Endothelial cell of umbilical vein (primary cell): ENCODE data around the gene BATF. TPM values are rescaled to one million over a fixed set of nuclear protein-coding genes. Genes with fewer than 3 reads are reported as not detected.

ENCODE experiments used
- BruUV-seq: library from RNA; stranded (reverse); fragments of 400-500 nt; replicated peaks from 2 replicates; lab custom pipeline; 2021; lab: Mats Ljungman, UMichigan
- CTCF ChIA-PET: fragments of 300-600, 350-600 bp; sonication (Branson Sonifier 250); formaldehyde crosslinking; loops from one replicate; lab custom pipeline; 2021; ENCODE audit warnings: antibody characterized with exemption, inconsistent platforms; lab: Charles Lee
- POLR2A ChIA-PET: fragments of 300-600, 350-600 bp; sonication (Branson Sonifier 250); formaldehyde crosslinking; loops from one replicate; lab custom pipeline; 2021; ENCODE audit warnings: antibody characterized with exemption, inconsistent platforms; lab: Charles Lee
- DNase-seq: peaks from one replicate; pipeline ENCODE4 v3.0.0-alpha.2; 2011; ENCODE audit warnings: low read depth, low spot score
- FAIRE-seq: peaks from 2 replicates; lab custom pipeline; 2011; peaks lifted over from hg19 to GRCh38; lab: Jason Lieb, UNC
- H2AFZ ChIP-seq: 2 replicates; pipeline ENCODE4 v1.6.0; 2012; ENCODE audit warnings: low read depth, low read length, control low read depth, inconsistent platforms
- H3K27ac ChIP-seq: 2 replicates; pipeline ENCODE4 v1.5.1; 2011; ENCODE audit warnings: low read depth, mild to moderate bottlenecking, control low read depth, low read length, moderate library complexity; ENCODE audit not compliant: insufficient read depth
- H3K27me3 ChIP-seq, 2 experiments: 2 replicates each; pipeline versions ENCODE4 v1.6.0 to v1.6.1; 2011; ENCODE audit warnings: low read length in 2 of 2, mixed read lengths in 1 of 2; ENCODE audit not compliant: control insufficient read depth in 2 of 2, insufficient read depth in 2 of 2
- H3K36me3 ChIP-seq, 2 experiments: 2 replicates in 1 of 2; 3 replicates in 1 of 2; pipeline ENCODE4 v1.5.1; 2011; ENCODE audit warnings: low read length in 2 of 2, mild to moderate bottlenecking in 1 of 2, moderate library complexity in 1 of 2; ENCODE audit not compliant: control insufficient read depth in 2 of 2, insufficient read depth in 2 of 2; ENCODE audit errors: extremely low read depth in 1 of 2
- H3K4me1 ChIP-seq: 3 replicates; pipeline ENCODE4 v1.5.1; 2011; ENCODE audit warnings: mild to moderate bottlenecking, low read length; ENCODE audit not compliant: control insufficient read depth, insufficient read depth; ENCODE audit errors: extremely low read depth
- H3K4me2 ChIP-seq: 2 replicates; pipeline ENCODE4 v1.6.1; 2011; ENCODE audit warnings: low read length, control low read depth, mixed read lengths; ENCODE audit not compliant: insufficient read depth
- H3K4me3 ChIP-seq, 3 experiments: fragments of 200-600 bp in 1 of 3; sonication (generic), shearing (Covaris generic) in 1 of 3; replicated peaks in 1 of 3; 2 replicates each; pipeline ENCODE4 v1.5.1; 2011 to 2016; ENCODE audit warnings: control low read depth in 3 of 3, low read length in 3 of 3, mild to moderate bottlenecking in 2 of 3, inconsistent platforms in 1 of 3, low read depth in 1 of 3, moderate library complexity in 1 of 3; ENCODE audit not compliant: insufficient read depth in 1 of 3
- H3K79me2 ChIP-seq: 2 replicates; pipeline ENCODE4 v1.6.0; 2012; ENCODE audit warnings: low read length, inconsistent platforms; ENCODE audit not compliant: control insufficient read depth, insufficient read depth
- H3K9ac ChIP-seq: replicated peaks from 2 replicates; pipeline ENCODE3; 2011; ENCODE audit warnings: low read length, control low read depth; ENCODE audit not compliant: insufficient read depth; ENCODE audit errors: extremely low read depth
- H3K9me1 ChIP-seq: replicated peaks from 3 replicates; pipeline ENCODE4 v1.6.0; 2011; ENCODE audit warnings: mild to moderate bottlenecking, low read length; ENCODE audit not compliant: control insufficient read depth, insufficient read depth; ENCODE audit errors: extremely low read depth
- H3K9me3 ChIP-seq: replicated peaks from 2 replicates; pipeline ENCODE4 v1.5.1; 2012; ENCODE audit warnings: low read length, inconsistent platforms; ENCODE audit not compliant: control insufficient read depth, insufficient read depth
- H4K20me1 ChIP-seq: replicated peaks from 2 replicates; pipeline ENCODE3; 2011; ENCODE audit warnings: mild to moderate bottlenecking, low read length; ENCODE audit not compliant: control insufficient read depth, insufficient read depth; ENCODE audit errors: extremely low read depth
- GATA2 ChIP-seq: IDR thresholded peaks from 2 replicates; pipeline ENCODE4 v1.7.0; 2011; ENCODE audit warnings: low read depth, mild to moderate bottlenecking, moderate library complexity, mixed read lengths, low read length; ENCODE audit not compliant: insufficient read length, insufficient read depth
- JUN ChIP-seq: IDR thresholded peaks from 2 replicates; pipeline ENCODE4 v1.6.1; 2011; ENCODE audit warnings: borderline replicate concordance, low read depth; ENCODE audit not compliant: insufficient read length, insufficient read depth
- MYC ChIP-seq: IDR thresholded peaks from one replicate; pipeline ENCODE4 v1.6.1; 2011; ENCODE audit warnings: mild to moderate bottlenecking, low read depth, low read length
- POLR2A ChIP-seq: IDR thresholded peaks from 2 replicates; pipeline ENCODE4 v1.6.1; 2012; ENCODE audit warnings: low read depth, mild to moderate bottlenecking, control low read depth, low read length
- POLR2AphosphoS5 ChIP-seq: IDR thresholded peaks from 2 replicates; pipeline ENCODE4 v1.6.1; 2012; ENCODE audit warnings: low read depth, mild to moderate bottlenecking, control low read depth, low read length, moderate library complexity; ENCODE audit not compliant: insufficient read depth
- dilution Hi-C: fragments of 300-500 bp; cut with MboI; formaldehyde crosslinking; loops from one replicate; pipeline ENCODE4 v1.15.0; 2019; ENCODE audit warnings: low sequenced_read_pairs; ENCODE audit not compliant: extremely low pct_ligation_motif_present
- intact Hi-C: fragments of 100-400 bp; cut with micrococcal nuclease; formaldehyde crosslinking; loops from one replicate; pipeline ENCODE4 v1.10.0; 2022
- polyA plus RNA-seq, 4 experiments: library from polyadenylated mRNA; depleted of rRNA in 3 of 4; stranded (reverse) in 3 of 4; unstranded in 1 of 4; fragments of >200 nt; gene quantifications; 2 replicates each; pipeline versions ENCODE4 v1.2.1 to v1.2.3, GENCODE V29; 2011 to 2012; ENCODE audit warnings: missing spikeins in 1 of 4
- total RNA-seq: library from RNA; stranded (reverse); gene quantifications from 2 replicates; pipeline ENCODE4 v1.2.3, GENCODE V29; 2021
- TF ChIP-seq, protein P1 (sequence below): IDR thresholded peaks from 2 replicates; pipeline ENCODE4 v1.6.1; 2011; ENCODE audit not compliant: insufficient read depth, insufficient read length
- TF ChIP-seq, protein P2 (sequence below), 2 donors: IDR thresholded peaks; 1 replicate in 1 of 2; 2 replicates in 1 of 2; pipeline ENCODE4 v1.5.1; 2011; ENCODE audit warnings: low read length in 2 of 2, mild to moderate bottlenecking in 2 of 2, moderate library complexity in 2 of 2, control low read depth in 1 of 2, inconsistent platforms in 1 of 2, low read depth in 1 of 2; ENCODE audit not compliant: insufficient read depth in 1 of 2; ENCODE audit errors: extremely low read depth in 1 of 2

BATF gene
- total and polyA plus RNA-seq, 2 donors (not counting 3 experiments of a cell fraction or from before 2014, with no cell fraction given), result not detected

DNA sequence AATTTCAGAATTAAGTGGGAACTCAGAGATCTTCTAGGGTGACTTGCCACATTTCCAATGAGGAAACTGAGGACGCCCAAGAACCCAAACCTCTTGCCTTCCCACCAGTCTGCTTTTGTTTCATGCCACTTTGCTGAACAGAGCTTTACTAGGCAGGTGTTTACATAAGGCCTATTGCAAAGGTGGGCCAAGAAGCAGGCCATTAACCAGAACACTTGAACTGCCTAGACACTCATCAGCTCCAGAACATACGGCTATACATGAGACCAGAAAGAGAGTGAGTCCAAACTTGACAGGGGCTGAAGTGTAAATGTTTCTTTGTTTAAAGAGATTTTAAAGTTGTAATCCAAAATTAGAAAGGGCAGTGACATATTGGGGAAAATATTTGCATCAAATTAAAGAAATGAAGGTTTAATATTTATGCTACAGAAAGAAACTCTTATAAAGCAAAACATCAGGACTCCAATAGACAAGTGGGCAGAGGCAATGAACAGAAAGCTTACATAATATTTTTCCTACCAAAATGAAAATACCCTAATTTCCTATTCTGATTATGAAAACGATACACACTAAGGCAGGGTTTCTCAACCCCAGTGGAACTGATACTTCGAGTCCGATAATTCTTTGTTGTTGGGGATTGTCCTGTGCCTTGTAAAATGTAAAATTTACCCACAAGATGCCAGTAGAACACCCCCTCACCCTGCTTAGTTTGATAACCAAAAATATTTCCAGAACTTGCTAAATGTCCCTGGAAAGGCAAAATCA, 11.7 kb downstream of the BATF start:
- CTCF ChIA-PET, result interaction anchor here (0.6 to 2.3 kb wide), 6 partner anchors 9 to 226 kb away, joined by 3 to 10 read pairs (median 4); no protein-coding TSS in a partner anchor
- POLR2A ChIA-PET, result no interaction called here
- no peaks in the 10 kb centered on the region for H3K79me2 ChIP-seq
- peaks cover 18% of the 10 kb centered on the region for H3K4me1 ChIP-seq
- H3K4me3 ChIP-seq, result no peak overlapping the region
- DNase-seq, result no peak
- H3K36me3 ChIP-seq, result no peaks in the 10 kb centered on the region
- no peaks in the 10 kb centered on the region for H3K27me3 ChIP-seq
- H3K27ac ChIP-seq, result no peak overlapping the region
- no peak overlapping the region for H3K9ac ChIP-seq
- dilution Hi-C loops, result no loop called here
- TF ChIP-seq MYC, result no peak
- no peak for TF ChIP-seq POLR2A
- no peak for TF ChIP-seq POLR2AphosphoS5
- TF ChIP-seq GATA2, result no peak
- TF ChIP-seq, protein P1, sequence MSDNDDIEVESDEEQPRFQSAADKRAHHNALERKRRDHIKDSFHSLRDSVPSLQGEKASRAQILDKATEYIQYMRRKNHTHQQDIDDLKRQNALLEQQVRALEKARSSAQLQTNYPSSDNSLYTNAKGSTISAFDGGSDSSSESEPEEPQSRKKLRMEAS, result no peak
- no peak for TF ChIP-seq JUN
- TF ChIP-seq, protein P2, sequence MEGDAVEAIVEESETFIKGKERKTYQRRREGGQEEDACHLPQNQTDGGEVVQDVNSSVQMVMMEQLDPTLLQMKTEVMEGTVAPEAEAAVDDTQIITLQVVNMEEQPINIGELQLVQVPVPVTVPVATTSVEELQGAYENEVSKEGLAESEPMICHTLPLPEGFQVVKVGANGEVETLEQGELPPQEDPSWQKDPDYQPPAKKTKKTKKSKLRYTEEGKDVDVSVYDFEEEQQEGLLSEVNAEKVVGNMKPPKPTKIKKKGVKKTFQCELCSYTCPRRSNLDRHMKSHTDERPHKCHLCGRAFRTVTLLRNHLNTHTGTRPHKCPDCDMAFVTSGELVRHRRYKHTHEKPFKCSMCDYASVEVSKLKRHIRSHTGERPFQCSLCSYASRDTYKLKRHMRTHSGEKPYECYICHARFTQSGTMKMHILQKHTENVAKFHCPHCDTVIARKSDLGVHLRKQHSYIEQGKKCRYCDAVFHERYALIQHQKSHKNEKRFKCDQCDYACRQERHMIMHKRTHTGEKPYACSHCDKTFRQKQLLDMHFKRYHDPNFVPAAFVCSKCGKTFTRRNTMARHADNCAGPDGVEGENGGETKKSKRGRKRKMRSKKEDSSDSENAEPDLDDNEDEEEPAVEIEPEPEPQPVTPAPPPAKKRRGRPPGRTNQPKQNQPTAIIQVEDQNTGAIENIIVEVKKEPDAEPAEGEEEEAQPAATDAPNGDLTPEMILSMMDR (IDR thresholded peaks at IDR 0.05; ENCODE audit: extremely low read depth in 1 of 2, insufficient read depth in 1 of 2, low read depth in 1 of 2, low read length in 2 of 2), result no peak
- no TSS peak for BruUV-seq
- H3K4me2 ChIP-seq, result no peak overlapping the region
- no peaks in the 10 kb centered on the region for H3K9me3 ChIP-seq
- no peaks in the 10 kb centered on the region for H4K20me1 ChIP-seq
- FAIRE-seq, result peak; percentile 48
- H2AFZ ChIP-seq, result no peak overlapping the region
- no peaks in the 10 kb centered on the region for H3K9me1 ChIP-seq
- intact Hi-C loops, result no loop called here
